UCSD-AML1 (cell line): Measurements from ENCODE around the gene MIAT.

Experiments
- DNase-seq: peaks from one replicate; lab custom pipeline; 2025; ENCODE audit not compliant: unreplicated experiment; lab: John Stamatoyannopoulos, UW

The MIAT gene

DNA sequence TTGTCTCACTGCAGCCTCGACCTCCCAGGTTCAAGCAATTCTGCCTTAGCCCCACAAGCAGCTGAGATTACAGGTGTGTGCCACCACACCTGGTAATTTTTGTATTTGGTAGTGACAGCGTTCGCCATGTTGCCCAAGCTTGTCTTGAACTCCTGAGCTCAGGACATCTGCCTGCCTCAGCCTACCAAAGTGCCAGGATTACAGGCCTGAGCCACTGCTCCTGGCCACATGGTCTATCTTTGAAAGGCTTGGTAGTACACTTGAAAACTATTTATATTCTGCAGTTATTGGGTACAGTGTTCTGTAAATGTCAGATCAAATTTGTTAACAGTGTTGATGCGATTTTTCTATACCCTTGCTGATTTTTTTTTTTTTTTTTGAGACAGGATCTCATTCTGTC is 26.1 kb upstream of the MIAT start:
- DNase-seq: no peak

DNA sequence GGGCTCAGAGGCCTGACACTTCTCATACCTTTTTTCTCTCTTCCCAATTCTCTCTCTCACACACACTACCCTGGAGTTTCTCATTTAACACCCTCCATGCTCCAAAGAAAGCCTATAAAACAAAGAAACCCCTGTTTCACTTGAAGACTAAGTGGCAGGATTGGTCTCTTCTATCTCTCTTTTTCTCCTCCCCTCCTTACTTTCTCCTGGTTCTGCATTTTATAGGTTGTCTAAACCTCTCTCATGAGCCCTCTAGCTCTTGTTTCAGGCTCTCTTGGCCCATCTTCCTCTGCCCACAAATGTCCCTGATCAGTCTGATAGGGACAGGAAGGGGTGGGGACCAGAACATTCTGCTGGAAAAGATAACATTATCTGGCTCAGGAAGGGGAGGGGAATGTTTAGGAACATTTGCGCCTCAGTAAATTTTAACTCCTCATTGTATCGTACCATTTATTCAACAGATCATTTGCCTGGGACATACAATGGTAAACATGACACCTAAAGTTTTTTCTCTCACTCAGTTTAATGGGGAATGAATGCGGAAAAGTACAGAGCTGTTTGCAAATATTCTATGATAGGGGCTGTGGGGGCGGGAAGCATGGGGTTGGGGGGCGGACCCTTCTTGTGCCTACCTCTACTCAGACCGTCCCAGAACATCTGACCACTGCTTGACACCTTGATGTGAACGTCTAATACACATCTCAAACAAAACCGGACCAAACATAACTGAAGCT is 24.8 kb upstream of the MIAT start:
- peak; percentile 29 for DNase-seq

DNA sequence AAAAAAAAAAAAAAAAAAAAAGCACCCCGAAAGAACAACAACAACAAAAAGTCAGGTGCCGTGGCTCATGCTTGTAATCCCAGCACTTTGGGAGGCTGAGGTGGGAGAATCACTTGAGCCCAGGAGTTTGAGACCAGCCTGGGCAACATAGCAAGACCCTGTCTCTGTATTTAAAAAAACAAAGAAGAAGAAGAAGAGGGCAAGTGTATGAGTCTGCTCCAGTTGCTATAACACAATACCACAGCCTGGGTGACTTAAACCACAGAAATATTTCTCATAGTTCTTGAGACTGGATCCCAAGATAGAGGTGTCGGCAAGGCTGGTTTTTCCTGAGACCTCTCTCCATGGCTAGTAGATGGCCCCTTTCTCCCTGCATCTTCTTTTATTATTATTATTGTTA is 23.2 kb upstream of the MIAT start:
- DNase-seq: no peak

DNA sequence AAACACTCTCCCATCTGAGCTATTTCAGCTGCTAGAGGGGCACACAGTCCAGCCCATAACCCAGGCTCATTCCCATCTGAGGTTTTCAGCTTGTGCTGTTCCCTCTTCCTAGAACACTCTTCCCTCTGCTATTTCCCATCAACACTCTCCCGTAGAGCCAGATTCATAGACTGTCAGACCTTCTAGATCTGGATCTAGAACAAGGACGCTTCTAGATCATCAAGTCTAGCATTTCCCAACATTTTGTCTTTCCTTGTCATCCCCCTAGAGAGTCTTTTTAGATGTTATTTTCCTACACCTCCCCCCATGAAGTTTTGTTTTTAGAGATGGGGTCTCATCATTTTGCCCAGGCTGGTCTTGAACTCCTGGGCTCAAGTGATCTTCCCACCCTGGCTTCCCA is 22.3 kb upstream of the MIAT start:
- no peak for DNase-seq

DNA sequence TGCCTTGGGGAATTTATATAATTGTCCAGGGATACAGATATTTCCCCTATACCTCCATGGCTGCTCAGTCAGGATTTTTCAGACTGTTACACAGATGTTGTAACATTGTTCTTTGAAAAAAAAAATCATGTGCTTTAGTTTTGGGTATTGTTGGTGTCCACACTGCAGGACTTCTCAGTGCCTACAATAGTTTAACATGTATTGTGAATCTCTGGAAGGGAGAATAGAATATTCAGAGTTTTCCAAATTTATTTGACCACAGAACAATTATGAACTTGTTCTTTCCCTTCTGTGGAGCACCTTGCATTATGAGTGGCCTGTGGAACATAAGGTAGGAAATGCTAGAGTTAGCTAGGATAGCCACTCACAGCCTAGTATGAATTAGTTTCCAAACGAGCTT is 21.1 kb upstream of the MIAT start:
- DNase-seq: no peak

DNA sequence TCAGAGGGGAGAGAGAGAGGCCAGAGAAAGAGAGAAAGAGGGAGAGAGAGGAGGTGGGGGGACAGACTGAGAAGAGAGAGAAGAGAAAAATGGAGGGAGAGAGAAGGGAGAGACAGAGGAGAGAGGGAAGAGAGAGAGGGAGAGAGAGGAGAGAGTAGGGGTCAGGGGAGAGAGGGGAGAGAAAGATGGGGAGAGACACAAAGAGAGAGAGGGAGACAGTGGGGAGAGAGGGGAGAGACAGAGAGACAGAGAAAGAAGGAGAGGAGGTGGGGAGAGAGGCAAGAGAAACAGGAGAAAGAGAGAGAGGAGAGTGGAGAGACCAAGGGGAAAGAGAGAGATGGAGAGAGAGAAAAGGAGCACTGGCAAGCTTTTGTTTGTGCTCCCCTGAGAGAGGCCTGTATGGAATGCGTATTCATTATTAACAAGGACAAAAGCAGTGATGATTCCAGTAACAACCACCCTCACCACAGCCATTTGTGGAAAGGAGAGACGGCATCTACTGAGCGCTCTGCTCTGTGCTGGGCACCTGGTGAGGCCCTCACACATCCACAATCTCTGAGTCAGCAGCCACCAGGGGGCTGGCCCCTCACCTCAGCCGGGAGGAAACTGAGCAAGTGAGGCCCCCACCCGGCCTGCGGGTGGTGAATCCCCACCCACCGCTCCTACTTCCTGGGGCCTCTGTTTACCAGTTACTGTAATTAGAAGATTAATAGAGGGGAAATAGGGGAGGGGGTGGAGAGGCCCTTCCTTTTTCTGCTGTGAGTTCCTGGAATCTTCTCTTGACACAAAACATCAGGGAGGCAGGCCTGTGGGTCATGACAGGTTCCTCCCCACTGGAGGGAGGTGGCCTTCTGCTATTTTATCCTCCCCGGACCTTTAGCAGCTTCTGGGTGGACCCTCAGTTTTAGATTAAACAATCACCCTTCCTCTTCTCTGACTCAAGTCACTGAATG is 14.6 kb upstream of the MIAT start:
- DNase-seq: peak; percentile 88

DNA sequence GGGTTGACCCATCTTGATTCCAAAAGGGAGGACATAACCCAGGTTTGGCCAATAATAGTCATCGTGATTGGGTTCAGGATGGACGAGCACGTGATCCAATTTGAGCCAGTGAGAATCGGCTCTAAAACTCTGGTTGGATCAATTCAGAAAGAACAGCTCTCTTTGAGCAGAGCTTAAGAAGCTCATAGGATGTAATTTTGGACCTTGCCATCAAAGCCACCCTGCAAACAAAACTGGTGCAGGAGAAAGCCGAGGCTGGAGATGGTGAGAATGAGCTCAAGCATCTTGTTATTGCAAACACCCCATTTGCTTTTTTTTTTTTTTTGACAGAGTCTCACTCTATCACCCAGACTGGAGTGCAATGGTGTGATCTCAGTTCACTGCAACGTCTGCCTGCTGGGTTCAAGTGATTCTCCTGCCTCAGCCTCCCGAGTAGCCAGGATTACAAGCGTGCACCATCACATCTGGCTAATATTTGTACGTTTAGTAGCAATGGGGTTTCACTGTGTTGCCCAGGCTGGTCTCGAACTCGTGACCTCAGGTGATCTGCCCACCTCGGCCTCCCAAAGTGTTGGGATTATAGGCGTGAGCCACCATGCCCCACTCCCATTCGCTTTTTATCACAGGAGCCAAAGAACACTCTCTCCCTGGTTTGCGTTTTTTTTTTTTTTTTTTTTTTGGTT is 13.8 kb upstream of the MIAT start:
- no peak for DNase-seq

DNA sequence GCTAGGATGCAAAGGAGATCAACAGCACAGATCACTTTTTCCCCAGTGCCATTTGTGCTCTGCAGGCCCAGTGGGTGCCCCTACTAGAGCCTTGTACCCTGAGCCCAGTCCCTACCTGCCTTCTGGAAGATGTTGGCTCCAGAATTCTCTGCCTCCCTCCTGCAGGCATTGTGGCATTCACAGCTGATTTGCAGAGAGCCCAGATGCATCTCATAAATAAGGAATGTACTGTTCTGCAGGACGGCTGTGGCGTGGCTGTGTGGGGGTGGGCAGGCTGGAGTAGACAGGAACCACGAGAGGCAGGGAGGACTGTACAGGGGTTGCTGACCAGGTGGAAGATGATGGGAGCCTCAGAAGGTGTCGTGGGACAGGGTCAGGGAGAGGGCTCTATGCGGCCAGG is 11.2 kb upstream of the MIAT start:
- DNase-seq: no peak

DNA sequence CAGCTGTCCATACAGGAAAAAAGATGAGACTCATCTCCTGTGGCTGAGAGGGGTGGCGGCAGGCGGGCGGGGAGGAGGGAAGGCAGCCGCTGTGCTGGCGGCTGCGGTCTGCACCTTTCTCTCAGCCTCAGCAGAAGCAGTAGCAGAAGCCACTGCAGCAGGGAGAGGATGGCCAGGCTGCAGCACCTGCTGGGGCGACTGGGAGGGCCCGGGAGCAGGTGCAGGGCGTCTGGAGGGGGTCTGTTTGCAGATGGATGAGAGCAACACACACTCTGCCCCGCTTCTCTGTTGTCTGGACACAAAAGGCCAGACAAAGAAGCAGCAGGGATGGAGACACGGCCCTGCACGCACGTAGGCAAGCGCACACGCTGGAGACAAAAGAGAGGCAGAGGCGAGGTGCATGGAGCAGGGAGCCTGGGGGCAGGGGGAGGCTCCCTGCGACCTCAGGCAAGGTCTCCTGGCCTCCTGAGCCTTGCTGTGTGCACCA is 9.3 kb upstream of the MIAT start:
- DNase-seq: no peak

DNA sequence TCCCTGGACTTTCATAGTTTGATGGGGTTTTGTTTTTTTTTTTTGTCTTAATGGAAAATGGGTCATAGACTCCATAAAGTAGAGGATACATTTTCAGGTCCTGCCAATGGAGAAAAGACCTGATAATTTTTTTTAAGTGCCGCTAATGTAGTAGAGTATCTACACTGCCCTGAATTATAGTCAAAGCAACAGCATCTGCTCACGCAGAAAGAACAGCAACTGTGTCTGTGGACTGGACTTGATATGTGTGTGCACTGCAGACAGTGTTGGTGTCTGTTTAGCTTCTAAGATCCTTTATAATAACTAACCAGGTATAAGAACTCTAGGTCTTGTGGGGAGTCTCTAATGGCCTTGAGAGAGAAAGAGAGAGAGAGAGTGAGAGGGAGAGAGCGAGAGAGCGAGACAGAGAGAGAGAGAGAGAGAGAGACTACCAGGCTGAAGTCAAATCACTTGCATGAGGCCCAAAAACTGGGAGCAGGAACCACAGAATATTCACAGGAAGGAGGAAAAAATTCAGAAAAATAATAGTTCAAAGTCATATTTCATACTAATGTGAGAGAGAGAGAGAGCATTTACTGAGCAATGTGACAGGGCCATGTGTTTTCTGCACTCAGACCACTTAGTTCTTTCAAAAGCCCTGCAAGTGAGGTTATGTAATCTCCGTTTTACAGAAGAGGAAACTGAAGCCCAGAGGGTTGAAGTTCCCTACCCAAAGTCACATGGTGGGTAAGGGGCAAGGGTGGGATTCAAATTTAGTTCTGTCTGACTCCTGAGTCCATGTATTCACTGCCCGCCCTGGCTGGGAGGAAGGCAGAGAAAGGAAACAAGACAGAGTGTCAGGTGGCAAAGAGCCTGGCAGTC is 8.6 kb upstream of the MIAT start:
- peak; percentile 34 for DNase-seq

DNA sequence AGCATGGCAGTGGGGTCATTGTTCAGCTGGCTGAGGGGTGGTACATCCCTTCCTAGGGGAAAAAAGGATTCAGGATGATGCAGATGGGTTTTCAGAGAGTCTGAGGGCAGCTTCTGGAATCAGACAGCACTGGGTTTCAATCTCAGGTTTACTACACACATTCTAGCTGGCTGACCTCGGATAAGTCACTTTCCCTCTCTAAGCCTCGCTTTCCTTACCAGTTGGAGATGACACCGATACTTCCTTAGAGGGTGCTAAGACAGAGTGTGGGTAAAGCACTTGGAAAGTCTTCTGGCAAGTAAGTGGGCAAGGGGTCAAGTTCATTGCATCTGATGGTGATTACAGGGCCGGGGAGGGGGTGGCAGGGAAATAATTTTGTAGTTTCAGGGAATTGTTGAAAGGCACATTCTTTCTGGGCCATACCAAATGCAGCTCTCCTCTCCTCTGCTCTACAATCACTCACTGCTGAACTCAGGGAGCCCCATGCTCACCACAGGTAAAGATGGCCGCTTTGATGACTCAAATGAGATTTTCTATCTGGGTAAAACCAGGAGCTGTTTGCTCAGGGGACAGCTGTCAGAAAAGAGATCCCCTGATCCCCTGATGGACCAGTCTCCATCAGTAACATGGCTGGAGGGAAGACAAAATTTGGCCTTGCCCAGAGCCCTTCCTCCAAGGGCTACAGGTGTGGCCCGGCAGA is 6.5 kb upstream of the MIAT start:
- DNase-seq: no peak

DNA sequence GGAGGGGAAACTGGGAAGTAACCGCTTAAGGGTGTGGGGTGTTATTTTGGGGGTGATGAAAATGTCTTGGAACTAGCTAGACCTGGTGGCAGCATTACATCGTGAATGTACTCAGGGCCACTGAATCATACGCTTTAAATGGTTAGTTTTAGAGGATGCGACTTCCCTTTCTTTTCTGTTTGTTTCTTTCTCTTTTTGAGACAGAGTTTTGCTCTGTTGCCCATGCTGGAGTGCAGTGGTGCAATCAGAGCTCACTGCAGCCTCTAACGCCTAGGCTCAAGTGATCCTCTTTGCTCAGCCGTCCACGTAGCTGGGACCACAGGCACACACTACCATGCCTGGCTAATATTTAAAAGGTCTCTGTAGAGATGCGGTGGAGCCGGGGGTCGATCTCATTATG is 5.6 kb upstream of the MIAT start:
- DNase-seq: no peak

DNA sequence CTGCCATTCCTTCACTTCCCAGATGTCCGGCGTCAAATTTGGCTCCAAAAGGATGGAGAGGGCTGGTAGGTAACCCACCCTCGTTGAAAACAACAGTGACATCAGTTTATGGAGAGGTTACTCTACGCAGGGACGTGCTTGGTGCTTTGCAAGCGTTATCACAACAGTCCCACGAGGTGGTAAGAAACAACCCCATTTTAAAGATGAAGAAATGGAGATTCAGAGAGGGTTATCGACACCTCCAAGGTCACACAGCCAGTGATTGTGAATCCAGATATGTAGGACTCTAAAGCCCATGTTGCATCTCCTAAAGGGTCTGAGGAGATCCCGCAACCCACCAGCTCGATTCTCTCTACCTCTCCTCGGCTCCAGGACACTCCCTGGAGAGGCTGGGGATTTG is 773 bp downstream of the MIAT start:
- DNase-seq: no peak

DNA sequence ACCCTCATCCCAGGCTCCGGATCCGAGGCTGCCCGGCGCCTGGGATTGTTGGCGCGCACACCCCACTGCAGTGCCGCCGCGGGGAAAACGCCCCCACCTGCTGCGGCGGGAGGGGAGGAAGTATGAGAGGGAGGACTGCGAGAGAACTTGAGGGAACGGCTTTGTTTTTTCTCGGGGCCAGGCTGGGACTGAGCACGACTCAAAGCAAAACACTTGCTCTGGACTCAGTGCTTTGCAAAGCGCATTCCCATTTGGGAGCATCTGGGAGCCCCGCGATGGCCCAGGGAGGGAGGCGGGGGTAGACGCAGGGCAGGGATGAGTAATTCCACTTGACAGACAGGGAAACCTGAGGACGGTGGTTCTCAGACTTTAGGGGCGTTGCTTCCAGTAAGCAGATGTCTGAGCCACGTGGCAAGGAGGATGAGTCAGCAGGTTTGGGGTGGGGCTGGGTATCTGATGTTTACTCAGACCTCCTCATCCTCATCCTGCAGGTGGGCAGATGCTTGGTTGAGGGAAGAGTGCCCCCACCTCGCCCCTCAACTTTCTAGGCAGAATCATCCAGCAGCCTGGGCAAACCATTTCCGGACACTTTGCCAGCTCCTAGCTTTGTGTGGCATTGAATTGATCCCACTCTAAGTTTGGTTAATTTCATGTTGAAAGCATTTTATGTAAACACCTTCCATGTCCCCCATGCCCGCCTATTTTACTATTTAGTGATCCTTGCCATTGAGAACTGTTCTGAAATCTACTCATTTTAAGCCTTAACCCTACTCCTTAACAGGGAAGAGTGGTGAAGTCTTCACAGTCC is 1.5 kb downstream of the MIAT start:
- peak; percentile 51 for DNase-seq

DNA sequence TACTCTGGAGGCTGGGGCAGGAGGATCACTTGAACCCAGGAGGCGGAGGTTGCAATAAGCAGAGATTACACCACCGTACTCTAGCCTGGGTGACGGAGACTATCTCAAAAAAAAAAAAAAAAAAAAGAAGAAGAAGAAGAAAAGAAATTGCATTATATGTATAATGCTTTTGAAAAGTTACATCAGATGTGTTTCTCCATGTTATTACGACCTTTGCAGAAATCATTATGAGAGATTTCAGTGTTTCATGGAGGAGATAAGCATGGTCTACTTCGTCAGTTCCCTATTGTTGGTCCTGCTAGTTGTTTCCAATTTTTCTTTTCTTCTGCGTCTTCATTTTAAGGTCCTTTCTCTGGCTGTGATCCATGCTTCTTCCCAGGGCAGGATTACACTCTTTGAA is 3.0 kb downstream of the MIAT start:
- DNase-seq: no peak

DNA sequence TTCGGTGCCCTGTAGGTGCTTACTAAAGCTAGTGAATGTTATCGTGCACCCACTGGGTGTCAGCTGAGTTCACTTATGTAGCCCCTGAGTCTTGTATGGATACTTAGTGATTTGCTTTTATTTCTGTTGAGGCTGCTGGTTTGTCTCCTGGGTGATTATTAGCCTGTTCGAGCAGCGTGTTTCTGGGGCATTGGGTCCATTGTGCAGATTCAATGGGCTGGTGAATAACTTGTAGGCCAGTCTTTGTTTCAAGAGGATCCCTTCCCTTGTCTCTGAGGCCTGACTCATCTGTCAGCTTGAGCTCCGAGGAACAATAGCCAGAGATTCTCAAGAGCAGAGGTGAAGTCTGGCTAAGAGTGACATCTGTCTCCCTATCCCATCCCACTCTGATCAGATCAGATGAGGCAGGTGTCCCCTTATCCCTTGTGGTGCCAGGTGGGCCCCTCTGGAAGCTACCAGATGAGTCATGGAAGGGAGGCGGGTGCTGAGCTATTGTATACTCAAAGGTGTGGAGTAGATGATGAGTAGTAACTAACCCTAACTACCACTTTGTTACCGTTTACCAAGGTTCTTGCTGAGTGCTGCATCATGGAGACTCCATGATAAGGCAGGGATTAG is 3.7 kb downstream of the MIAT start:
- no peak for DNase-seq

DNA sequence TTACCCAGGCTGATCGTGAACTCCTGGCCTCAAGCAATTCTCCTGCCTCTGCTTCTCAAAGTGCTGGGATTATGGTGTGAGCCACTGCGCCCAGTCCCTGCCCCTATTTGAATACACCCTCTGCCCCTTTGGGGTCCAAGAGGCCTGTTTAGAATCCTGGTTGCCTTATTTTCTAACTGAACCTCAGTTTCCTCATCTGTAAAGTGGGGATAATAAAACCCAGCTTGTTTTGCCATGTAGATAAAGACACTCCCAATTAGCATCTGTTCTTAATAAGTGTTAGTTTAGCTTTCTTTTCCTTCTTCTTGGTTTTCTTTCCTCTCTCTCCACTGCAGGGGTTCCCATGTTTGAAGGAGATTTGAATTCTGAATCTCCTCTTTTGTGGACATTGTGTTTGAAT is 4.8 kb downstream of the MIAT start:
- no peak for DNase-seq

DNA sequence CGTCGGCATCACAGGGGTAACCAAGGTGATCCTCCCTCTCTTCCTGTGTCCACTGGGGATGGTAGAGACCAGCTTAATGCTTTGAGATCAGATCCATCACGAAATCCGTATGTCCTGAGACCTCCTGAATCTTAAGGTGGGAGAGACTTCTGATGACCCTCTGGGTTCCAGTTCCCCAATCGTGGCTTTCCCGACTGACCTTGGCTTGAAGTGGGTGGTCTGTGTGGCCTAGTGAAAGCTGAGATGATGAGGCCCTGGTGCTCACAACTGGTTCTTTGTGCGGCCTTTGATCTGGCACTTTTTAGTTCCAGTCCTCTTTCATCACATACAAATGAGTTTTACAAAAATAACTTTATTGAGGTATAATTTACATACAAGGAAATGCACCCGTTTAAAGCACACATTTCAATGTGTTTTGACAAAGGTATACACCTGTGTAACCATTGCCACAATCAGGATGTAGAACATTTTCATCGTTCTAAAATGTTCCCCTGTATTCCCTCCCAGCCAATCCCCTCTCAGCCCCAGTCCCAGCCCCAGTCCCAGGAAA is 6.1 kb downstream of the MIAT start:
- no peak for DNase-seq

DNA sequence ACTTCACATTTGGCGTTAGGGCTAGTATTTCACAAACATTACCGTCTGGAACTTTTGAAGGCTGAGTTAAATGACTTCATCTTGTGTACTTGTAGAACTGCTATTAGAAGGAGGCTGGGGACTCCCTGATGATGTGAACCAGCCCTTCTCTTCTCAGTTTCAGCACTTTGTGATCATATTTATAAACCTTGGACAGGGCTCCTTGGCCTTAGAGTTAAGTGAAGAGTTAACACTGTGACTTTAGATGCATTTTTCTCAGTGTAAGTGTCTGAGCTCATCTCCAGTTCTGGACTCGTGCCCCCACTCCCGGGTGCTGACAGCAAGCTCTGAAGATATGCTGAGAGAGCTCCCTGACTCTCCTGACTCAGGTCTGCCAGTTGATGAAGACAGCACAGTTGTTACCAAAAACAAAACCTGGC is 8.4 kb downstream of the MIAT start:
- DNase-seq: no peak
